Glomerular visceral epithelial cell (primary cell): ENCODE results near the gene TGFBR2.

ENCODE experiments used
- DNase-seq: peaks from one replicate; pipeline ENCODE4 v3.0.0-alpha.2; 2016; ENCODE audit errors: extremely low spot score

TGFBR2 gene

GRCh38 chr3:30719536-30719935 lies 113.1 kb downstream of the TGFBR2 start:
- no peak for DNase-seq

GRCh38 chr3:30720586-30721313 lies 114.3 kb downstream of the TGFBR2 start:
- DNase-seq = peak; percentile 50

- no peak for DNase-seq
Measured at GRCh38 chr3:30721314-30721634, 114.9 kb downstream of the TGFBR2 start.

GRCh38 chr3:30723211-30723610 lies 116.8 kb downstream of the TGFBR2 start:
- DNase-seq = no peak

- no peak for DNase-seq
Measured at GRCh38 chr3:30724863-30725262, 118.5 kb downstream of the TGFBR2 start.

- DNase-seq = no peak
Measured at GRCh38 chr3:30728143-30728542, 121.7 kb downstream of the TGFBR2 start.

GRCh38 chr3:30729512-30729911 lies 123.1 kb downstream of the TGFBR2 start:
- no peak for DNase-seq

GRCh38 chr3:30729936-30730335 lies 123.5 kb downstream of the TGFBR2 start:
- DNase-seq = no peak

- no peak for DNase-seq
Measured at GRCh38 chr3:30730967-30731366, 124.6 kb downstream of the TGFBR2 start.

- DNase-seq = no peak
Measured at GRCh38 chr3:30733209-30733608, 126.8 kb downstream of the TGFBR2 start.

GRCh38 chr3:30733696-30734095 lies 127.3 kb downstream of the TGFBR2 start:
- DNase-seq = no peak

GRCh38 chr3:30737743-30738499 lies 131.5 kb downstream of the TGFBR2 start:
- no peak for DNase-seq

- DNase-seq = no peak
Measured at GRCh38 chr3:30738605-30739004, 132.2 kb downstream of the TGFBR2 start.

GRCh38 chr3:30741889-30742288 lies 135.5 kb downstream of the TGFBR2 start:
- no peak for DNase-seq

GRCh38 chr3:30742796-30743619 lies 136.6 kb downstream of the TGFBR2 start:
- no peak for DNase-seq
